Caco-2 (cell line): Measurements from ENCODE around the gene GRM4. TPM values are rescaled to one million over a fixed set of nuclear protein-coding genes. Genes with fewer than 3 reads are reported as not detected.

Experiments used
- BruUV-seq: library from RNA; stranded (reverse); fragments of 400-500 nt; replicated peaks from 2 replicates; lab custom pipeline; 2021; lab: Mats Ljungman, UMichigan
- CTCF ChIA-PET: fragments of 300-600 bp; sonication (Branson Sonifier 250); formaldehyde crosslinking; loops from one replicate; lab custom pipeline; 2022; ENCODE audit warnings: antibody characterized with exemption; lab: Charles Lee
- POLR2A ChIA-PET: fragments of 300-600 bp; sonication (Branson Sonifier 250); formaldehyde crosslinking; loops from one replicate; lab custom pipeline; 2022; ENCODE audit warnings: antibody characterized with exemption; lab: Charles Lee
- DNase-seq, 2 experiments: peaks; one replicate each; pipeline versions ENCODE4 v3.0.0 to v3.0.0-alpha.2; 2020 to 2022
- H3K27me3 ChIP-seq: replicated peaks from 2 replicates; pipeline ENCODE4 v1.6.0; 2011; ENCODE audit warnings: low read length; ENCODE audit not compliant: control insufficient read depth, insufficient read depth
- H3K36me3 ChIP-seq: 2 replicates; pipeline ENCODE4 v1.5.1; 2011; ENCODE audit warnings: low read length; ENCODE audit not compliant: control insufficient read depth, insufficient read depth
- H3K4me1 ChIP-seq: fragments of 250-450 bp; sonication (Bioruptor Pico); 2 replicates; pipeline ENCODE4 v1.5.1; 2020; ENCODE audit warnings: mild to moderate bottlenecking
- H3K4me3 ChIP-seq: 2 replicates; pipeline ENCODE4 v1.5.1; 2011; ENCODE audit warnings: low read depth, mild to moderate bottlenecking, control low read depth, low read length
- H3K9me3 ChIP-seq: fragments of 250-450 bp; sonication (Bioruptor Pico); 2 replicates; pipeline ENCODE4 v1.5.1; 2020; ENCODE audit warnings: mild to moderate bottlenecking, moderate library complexity
- H3K27ac Mint-ChIP-seq: one replicate; pipeline ENCODE4 v1.8.0; 2022; ENCODE audit warnings: mixed read lengths; ENCODE audit not compliant: unreplicated experiment
- H3K27me3 Mint-ChIP-seq: one replicate; pipeline ENCODE4 v1.8.0; 2022; ENCODE audit warnings: mixed read lengths; ENCODE audit not compliant: insufficient read depth, unreplicated experiment
- H3K36me3 Mint-ChIP-seq: one replicate; pipeline ENCODE4 v1.8.0; 2022; ENCODE audit warnings: mild to moderate bottlenecking, mixed read lengths; ENCODE audit not compliant: insufficient read depth, unreplicated experiment
- H3K4me1 Mint-ChIP-seq: one replicate; pipeline ENCODE4 v1.8.0; 2022; ENCODE audit warnings: low read depth, mixed read lengths; ENCODE audit not compliant: unreplicated experiment
- H3K4me3 Mint-ChIP-seq: one replicate; pipeline ENCODE4 v1.8.0; 2022; ENCODE audit warnings: mild to moderate bottlenecking, moderate library complexity, mixed read lengths; ENCODE audit not compliant: unreplicated experiment
- H3K9me3 Mint-ChIP-seq: one replicate; pipeline ENCODE4 v1.8.0; 2022; ENCODE audit warnings: mixed read lengths; ENCODE audit not compliant: unreplicated experiment
- intact Hi-C: fragments of 100-400 bp; cut with micrococcal nuclease; formaldehyde crosslinking; loops from one replicate; pipeline ENCODE4 v1.10.0; 2022; ENCODE audit not compliant: unreplicated experiment
- total RNA-seq: library from RNA; stranded (reverse); gene quantifications from 2 replicates; pipeline ENCODE4 v1.2.3, GENCODE V29; 2022
- TF ChIP-seq, protein P1 (sequence below), 2 experiments: fragments of 200-600 bp in 1 of 2; IDR thresholded peaks; 1 replicate in 1 of 2; 2 replicates in 1 of 2; pipeline versions ENCODE4 v1.5.1 to v1.8.0; 2011 to 2022; ENCODE audit warnings: antibody characterized with exemption in 1 of 2, control low read depth in 1 of 2, inconsistent platforms in 1 of 2, low read depth in 1 of 2, low read length in 1 of 2, mild to moderate bottlenecking in 1 of 2, moderate library complexity in 1 of 2; ENCODE audit not compliant: insufficient read depth in 1 of 2, severe bottlenecking in 1 of 2, unreplicated experiment in 1 of 2

The GRM4 gene
- total RNA-seq, 1 experiment from 2014 or later = 0.09 TPM

DNA sequence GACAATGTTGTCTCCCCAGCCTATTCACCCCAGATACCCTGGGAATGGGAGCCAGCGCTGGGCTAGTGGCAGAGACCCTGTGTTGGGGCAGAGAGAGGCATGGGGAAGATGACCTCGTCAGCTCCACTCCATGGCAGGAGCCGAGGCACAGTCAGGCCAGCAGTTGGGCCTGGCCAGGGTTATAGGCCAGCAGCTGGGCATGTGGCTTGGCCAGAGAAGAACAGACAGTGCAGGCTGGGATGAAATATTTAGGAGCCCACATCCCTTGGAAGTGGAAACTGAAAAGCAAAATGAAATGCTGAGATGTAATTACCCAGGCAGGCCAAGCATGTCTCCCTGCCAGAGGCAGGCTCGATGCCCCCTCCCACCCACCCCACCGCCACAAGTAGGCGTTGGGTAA is 70.0 kb downstream of the GRM4 start:
- TF ChIP-seq, protein P1, sequence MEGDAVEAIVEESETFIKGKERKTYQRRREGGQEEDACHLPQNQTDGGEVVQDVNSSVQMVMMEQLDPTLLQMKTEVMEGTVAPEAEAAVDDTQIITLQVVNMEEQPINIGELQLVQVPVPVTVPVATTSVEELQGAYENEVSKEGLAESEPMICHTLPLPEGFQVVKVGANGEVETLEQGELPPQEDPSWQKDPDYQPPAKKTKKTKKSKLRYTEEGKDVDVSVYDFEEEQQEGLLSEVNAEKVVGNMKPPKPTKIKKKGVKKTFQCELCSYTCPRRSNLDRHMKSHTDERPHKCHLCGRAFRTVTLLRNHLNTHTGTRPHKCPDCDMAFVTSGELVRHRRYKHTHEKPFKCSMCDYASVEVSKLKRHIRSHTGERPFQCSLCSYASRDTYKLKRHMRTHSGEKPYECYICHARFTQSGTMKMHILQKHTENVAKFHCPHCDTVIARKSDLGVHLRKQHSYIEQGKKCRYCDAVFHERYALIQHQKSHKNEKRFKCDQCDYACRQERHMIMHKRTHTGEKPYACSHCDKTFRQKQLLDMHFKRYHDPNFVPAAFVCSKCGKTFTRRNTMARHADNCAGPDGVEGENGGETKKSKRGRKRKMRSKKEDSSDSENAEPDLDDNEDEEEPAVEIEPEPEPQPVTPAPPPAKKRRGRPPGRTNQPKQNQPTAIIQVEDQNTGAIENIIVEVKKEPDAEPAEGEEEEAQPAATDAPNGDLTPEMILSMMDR (IDR thresholded peaks at IDR 0.05; ENCODE audit: insufficient read depth in 1 of 2, low read depth in 1 of 2, low read length in 1 of 2, severe bottlenecking in 1 of 2, unreplicated experiment in 1 of 2) = no peak
- Mint-ChIP-seq H3K27ac (no peak overlapping the region), H3K27me3 (peaks cover 4% of the 10 kb centered on the region), H3K9me3 (no peaks in the 10 kb centered on the region), H3K4me3 (no peak overlapping the region), H3K36me3 (no peaks in the 10 kb centered on the region), H3K4me1 (no peaks in the 10 kb centered on the region)
- ChIA-PET POLR2A (no interaction called here), CTCF (no interaction called here)
- no peak overlapping the region for H3K4me3 ChIP-seq
- no peaks in the 10 kb centered on the region for H3K36me3 ChIP-seq
- BruUV-seq = no TSS peak
- DNase-seq = no peak
- no peaks in the 10 kb centered on the region for H3K27me3 ChIP-seq
- no peaks in the 10 kb centered on the region for H3K4me1 ChIP-seq
- intact Hi-C loops = no loop called here
- H3K9me3 ChIP-seq = no peaks in the 10 kb centered on the region

DNA sequence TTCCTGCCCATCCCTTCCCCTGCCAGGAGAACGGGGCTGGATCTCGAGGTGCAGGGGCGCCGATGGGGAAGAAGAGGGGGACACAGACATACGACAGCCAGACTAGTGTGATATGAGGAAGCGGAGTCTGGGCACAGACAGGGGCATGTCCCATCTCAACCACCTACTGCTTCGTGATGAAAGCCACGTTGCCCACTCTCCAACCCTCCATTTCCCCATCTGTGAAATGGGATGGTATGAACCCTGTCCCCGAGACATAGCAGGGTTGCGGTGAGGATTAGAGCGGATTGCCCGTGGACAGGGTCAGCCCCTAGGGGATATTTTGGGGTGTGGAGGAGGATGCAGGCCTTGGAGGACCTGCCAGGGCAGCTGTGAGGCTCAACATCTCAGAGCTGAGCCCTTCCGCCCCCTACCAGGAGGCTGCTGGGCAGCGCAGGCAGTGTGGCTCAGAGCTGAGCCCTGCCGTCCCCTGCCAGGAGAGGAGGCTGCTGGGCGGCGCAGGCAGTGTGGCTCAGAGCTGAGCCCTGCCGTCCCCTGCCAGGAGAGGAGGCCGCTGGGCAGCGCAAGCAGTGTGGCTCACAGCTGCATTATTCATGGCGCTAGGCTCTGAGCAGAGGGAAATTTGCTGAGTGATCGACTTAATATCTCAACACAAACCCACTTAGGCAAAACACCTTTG is 71.7 kb downstream of the GRM4 start:
- POLR2A ChIA-PET = no interaction called here
- no peaks in the 10 kb centered on the region for H3K36me3 Mint-ChIP-seq
- no TSS peak for BruUV-seq

DNA sequence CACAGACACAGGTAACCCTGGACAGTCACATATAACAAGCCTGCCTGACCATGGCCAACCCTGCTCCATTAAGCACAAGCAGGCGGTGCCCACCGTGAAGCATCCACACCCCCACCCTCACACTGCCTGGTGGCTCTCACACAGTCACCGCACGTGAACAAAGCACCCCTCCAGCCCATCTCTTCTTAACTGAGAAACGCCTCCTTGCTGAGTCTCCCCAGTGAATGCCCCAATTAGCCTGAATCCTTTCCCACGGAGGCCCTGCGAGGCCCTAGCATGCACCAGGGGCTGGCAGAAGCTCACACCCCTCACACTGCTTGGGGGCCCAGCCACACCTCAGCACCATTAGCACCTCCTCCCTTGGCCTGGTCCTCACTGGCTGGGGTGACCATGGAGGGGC is 72.3 kb downstream of the GRM4 start:
- peaks cover 4% of the 10 kb centered on the region for H3K27me3 Mint-ChIP-seq
- no peak overlapping the region for H3K27ac Mint-ChIP-seq
- H3K36me3 Mint-ChIP-seq = no peaks in the 10 kb centered on the region
- H3K4me3 ChIP-seq = no peak overlapping the region
- H3K27me3 ChIP-seq = no peaks in the 10 kb centered on the region
- ChIA-PET POLR2A (no interaction called here), CTCF (no interaction called here)
- no TSS peak for BruUV-seq
- no peaks in the 10 kb centered on the region for H3K9me3 ChIP-seq
- intact Hi-C loops = no loop called here
- H3K4me1 Mint-ChIP-seq = no peaks in the 10 kb centered on the region
- TF ChIP-seq, protein P1 (IDR thresholded peaks at IDR 0.05; ENCODE audit: insufficient read depth in 1 of 2, low read depth in 1 of 2, low read length in 1 of 2, severe bottlenecking in 1 of 2, unreplicated experiment in 1 of 2) = no peak
- no peak for DNase-seq
- H3K9me3 Mint-ChIP-seq = no peaks in the 10 kb centered on the region
- H3K4me3 Mint-ChIP-seq = no peak overlapping the region
- no peaks in the 10 kb centered on the region for H3K4me1 ChIP-seq
- no peaks in the 10 kb centered on the region for H3K36me3 ChIP-seq

More for the DNA sequence above, 71.7 kb downstream of the GRM4 start:
- Mint-ChIP-seq H3K27ac (no peak overlapping the region), H3K27me3 (peaks cover 4% of the 10 kb centered on the region), H3K4me3 (no peak overlapping the region), H3K4me1 (no peaks in the 10 kb centered on the region), H3K9me3 (no peaks in the 10 kb centered on the region)
- Histone ChIP-seq H3K4me3 (no peak overlapping the region), H3K9me3 (no peaks in the 10 kb centered on the region), H3K36me3 (no peaks in the 10 kb centered on the region), H3K27me3 (no peaks in the 10 kb centered on the region), H3K4me1 (no peaks in the 10 kb centered on the region)
- intact Hi-C loops = no loop called here
- no peak for DNase-seq
- CTCF ChIA-PET = no interaction called here
- TF ChIP-seq, protein P1 (IDR thresholded peaks at IDR 0.05; ENCODE audit: insufficient read depth in 1 of 2, low read depth in 1 of 2, low read length in 1 of 2, severe bottlenecking in 1 of 2, unreplicated experiment in 1 of 2) = no peak
